ENCODE data around the gene HHIPL1.

Gene HHIPL1

DNA sequence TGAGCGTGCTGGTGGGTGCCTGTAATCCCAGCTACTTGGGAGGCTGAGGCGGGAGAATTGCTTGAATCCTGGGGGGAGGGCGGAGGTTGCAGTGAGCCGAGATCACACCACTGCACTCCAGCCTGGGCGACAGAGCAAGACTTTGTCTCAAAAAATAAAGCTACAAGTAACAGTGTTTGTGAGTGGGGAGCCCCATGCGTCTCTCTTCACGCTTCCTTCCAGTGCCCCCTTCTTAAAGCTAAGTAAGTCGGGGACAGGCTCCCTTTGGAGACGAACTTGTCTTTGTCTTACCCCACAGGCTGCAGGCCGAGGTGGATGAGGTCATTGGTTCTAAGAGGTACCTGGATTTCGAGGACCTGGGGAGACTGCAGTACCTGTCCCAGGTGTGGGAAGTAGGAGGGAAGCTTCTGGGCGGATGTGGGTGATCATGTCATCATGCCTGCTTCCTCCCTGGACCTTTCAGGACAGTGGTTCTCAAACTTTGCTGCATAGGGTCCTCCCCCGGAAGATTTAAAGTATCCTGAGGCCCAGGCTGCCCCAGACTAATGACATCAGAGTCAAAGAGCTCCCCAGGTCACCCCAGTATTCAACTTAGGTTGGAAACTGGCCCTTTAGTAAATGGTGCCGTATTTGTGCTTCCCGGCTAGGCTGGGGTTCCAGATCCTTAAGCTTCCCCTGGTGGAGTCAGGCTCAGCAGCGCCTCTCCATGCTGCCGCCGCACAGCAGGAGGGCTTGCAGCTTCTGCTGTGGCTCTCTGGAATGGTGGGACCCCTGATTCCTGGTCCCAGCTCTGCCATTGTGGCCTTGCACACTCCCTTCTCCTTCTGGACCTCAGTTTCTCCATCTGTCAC lies 76.2 kb downstream of the HHIPL1 start:
- Histone ChIP-seq H2AFZ (ENCODE audit: low read depth, low read length) (no peak overlapping the region), H3K27me3 (ENCODE audit: insufficient read depth, low read length) (no peaks in the 10 kb centered on the region), H3K9me3 (ENCODE audit: low read length) (no peaks in the 10 kb centered on the region), H3K4me3 (ENCODE audit: low read length) (no peak overlapping the region), H3K36me3 (ENCODE audit: insufficient read depth, low read length) (no peaks in the 10 kb centered on the region), H3K4me1 (ENCODE audit: insufficient read depth, low read length) (no peaks in the 10 kb centered on the region)

DNA sequence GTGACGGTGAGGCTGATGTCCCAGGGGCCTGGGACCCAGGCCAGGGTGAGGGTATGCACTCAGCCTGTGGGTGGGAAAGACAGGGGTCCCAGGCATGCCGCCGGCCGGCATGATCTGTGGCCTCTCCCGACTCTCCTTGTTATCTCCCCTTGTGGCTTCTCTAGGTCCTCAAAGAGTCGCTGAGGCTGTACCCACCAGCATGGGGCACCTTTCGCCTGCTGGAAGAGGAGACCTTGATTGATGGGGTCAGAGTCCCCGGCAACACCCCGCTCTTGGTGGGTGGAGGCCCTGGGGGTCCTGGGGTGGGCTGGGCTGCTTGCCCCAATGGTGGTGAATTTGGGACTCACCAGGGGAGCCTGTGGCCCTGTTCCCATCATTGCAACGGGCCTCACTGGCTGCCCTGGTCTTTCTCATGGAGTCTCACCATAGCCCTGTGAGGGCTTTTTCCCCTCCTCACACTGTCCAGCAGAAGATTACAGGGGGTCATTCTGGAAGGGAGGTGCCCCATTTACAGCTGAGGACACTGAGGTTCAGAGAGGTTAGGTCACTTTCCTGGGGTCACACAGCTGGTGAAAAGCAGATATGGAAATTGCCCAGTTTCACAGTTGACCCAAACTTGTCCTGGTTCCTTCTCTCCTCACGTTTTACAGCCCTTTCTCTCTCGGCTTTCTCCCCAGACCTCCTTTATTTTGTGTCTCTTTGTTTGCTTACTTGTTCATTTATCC lies 77.0 kb downstream of the HHIPL1 start:
- no peaks in the 10 kb centered on the region for H3K27me3 ChIP-seq (ENCODE audit: insufficient read depth, low read length)
- no peaks in the 10 kb centered on the region for H3K36me3 ChIP-seq (ENCODE audit: insufficient read depth, low read length)
- H3K4me3 ChIP-seq (ENCODE audit: low read length), result no peak overlapping the region
- H2AFZ ChIP-seq (ENCODE audit: low read depth, low read length), result no peak overlapping the region
- no peaks in the 10 kb centered on the region for H3K4me1 ChIP-seq (ENCODE audit: insufficient read depth, low read length)
- no peaks in the 10 kb centered on the region for H3K9me3 ChIP-seq (ENCODE audit: low read length)

DNA sequence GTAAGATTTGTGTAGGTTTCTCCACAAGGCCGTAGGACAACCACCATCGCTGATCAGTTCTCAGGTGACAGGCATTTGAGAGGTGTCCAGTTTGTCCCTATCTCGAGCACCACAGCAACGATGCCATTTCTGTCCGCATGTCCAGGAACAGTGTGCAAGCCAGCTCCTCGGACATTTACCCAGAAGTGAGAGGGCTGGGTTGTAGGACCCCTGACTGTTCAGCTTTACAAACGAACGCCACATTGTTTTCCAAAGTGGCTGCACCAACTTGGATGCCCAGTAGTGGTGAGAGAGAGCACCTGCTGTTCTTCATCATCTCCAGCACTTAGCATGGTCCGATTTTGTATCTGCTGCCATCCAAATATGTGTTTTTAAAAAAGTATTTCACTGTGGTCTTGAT lies 77.8 kb downstream of the HHIPL1 start:
- Histone ChIP-seq H2AFZ (ENCODE audit: low read depth, low read length) (no peak overlapping the region), H3K4me1 (ENCODE audit: insufficient read depth, low read length) (no peaks in the 10 kb centered on the region), H3K4me3 (ENCODE audit: low read length) (no peak overlapping the region), H3K27me3 (ENCODE audit: insufficient read depth, low read length) (no peaks in the 10 kb centered on the region), H3K9me3 (ENCODE audit: low read length) (no peaks in the 10 kb centered on the region), H3K36me3 (ENCODE audit: insufficient read depth, low read length) (no peaks in the 10 kb centered on the region)

DNA sequence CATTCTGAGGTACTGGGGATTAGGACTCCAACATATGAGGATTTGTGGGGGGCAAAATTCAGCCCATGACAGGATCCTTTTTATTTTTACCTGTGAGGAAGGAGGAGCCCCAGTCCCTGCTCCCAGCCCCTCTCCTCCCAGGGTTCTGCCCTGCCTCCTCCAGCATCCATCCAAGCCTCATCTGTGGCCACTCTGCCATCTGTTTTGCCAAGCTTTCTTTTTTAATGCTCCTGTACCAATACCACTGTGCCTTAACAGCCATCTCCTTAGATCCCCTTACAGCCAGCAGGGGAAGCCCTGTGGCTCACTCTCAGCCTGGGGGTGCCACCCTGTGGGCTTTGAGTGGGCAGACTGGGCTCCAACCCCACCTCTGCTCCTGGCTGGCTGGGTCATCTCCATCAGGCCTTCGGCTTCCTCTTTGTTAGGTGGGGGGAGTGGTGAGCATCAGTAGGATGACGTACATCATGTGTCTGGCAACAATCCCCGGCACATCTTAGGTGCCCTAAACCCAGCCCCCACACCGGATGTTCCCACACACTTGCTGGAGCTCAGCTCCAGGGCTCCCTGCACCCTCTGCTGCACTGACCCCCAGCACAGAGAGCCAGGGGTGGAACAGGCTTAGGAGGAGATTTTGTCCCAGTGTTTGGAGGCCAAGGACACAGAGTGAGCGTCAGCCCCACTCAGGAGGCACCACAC lies 79.4 kb downstream of the HHIPL1 start:
- Histone ChIP-seq H2AFZ (ENCODE audit: low read depth, low read length) (no peak overlapping the region), H3K4me1 (ENCODE audit: insufficient read depth, low read length) (no peaks in the 10 kb centered on the region), H3K36me3 (ENCODE audit: insufficient read depth, low read length) (no peaks in the 10 kb centered on the region), H3K9me3 (ENCODE audit: low read length) (no peaks in the 10 kb centered on the region), H3K27me3 (ENCODE audit: insufficient read depth, low read length) (no peaks in the 10 kb centered on the region), H3K4me3 (ENCODE audit: low read length) (no peak overlapping the region)

DNA sequence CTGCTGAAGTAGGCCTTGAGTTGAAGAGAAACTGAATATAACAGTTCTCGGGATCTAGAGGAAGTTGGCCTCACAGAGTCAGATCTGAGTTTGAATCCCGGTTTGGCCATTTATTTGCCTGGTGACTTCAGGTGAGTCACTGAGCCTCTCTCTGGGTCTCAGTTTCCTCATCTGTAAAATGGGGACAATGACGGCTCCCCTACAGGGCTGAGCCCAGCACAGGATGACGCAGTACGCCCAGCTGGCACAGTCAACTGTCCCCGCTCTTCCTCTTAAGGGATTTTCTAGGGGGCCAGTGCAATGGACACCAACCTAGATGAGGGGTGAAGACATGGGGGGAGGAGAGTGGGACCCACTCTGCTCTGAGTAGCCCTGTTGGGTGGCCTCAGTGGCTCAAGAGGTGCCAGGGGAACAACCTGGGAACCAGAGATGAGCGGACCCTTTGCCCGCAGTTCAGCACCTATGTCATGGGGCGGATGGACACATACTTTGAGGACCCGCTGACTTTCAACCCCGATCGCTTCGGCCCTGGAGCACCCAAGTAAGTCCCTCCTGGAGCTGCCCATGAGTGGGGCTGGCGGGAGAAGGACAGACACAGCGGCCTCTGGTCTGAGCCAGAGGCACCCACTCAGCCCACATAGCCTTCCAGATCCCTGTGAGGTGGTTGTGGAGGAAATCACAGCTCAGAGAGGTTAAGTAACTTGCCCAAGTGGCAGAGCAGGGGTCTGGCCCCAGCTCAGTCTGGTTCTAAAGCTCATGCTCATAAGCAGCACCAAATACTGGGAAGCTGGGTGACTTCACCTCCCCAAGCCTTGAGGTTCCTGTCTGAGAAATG lies 80.2 kb downstream of the HHIPL1 start:
- Histone ChIP-seq H2AFZ (ENCODE audit: low read depth, low read length) (no peak overlapping the region), H3K27me3 (ENCODE audit: insufficient read depth, low read length) (no peaks in the 10 kb centered on the region), H3K9me3 (ENCODE audit: low read length) (no peaks in the 10 kb centered on the region), H3K4me3 (ENCODE audit: low read length) (no peak overlapping the region), H3K36me3 (ENCODE audit: insufficient read depth, low read length) (no peaks in the 10 kb centered on the region), H3K4me1 (ENCODE audit: insufficient read depth, low read length) (no peaks in the 10 kb centered on the region)

DNA sequence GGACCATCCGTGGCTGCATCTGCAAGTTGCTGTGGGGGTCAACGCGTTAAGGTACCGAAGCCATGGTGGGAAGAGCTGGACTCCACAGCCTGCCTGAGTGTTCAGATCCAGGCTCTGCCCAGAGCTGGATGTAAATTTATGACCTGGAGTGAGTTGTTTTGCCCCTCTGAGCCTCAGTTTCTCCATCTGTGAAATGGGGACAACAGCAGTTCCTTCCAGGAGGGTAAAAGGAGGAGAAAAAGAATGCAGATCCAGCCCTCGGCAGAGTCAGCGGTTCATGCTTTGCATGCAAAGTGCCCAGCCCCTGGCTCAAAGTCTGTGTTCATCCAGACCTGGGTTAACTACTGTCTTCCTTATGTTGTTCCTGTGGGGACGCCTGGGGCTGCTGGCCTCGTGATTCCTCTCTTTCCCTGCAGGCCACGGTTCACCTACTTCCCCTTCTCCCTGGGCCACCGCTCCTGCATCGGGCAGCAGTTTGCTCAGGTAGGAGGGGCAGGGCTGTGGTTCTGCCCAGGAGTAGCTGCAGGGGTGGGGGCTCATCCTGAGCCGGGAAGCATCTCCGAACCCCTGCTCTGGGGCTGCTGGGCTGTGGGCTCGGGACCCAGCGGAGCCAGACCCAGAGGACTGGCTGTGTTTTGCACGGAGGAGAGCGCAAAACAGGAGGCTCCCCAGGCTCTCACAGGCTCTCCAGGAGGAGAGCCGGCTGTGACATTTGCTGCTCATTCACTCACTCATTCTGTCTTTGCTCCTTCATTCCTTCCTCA lies 81.0 kb downstream of the HHIPL1 start:
- no peaks in the 10 kb centered on the region for H3K9me3 ChIP-seq (ENCODE audit: low read length)
- H3K27me3 ChIP-seq (ENCODE audit: insufficient read depth, low read length), result no peaks in the 10 kb centered on the region
- no peak overlapping the region for H2AFZ ChIP-seq (ENCODE audit: low read depth, low read length)
- peaks cover 7% of the 10 kb centered on the region for H3K4me1 ChIP-seq (ENCODE audit: insufficient read depth, low read length)
- H3K4me3 ChIP-seq (ENCODE audit: low read length), result no peak overlapping the region
- H3K36me3 ChIP-seq (ENCODE audit: insufficient read depth, low read length), result no peaks in the 10 kb centered on the region

DNA sequence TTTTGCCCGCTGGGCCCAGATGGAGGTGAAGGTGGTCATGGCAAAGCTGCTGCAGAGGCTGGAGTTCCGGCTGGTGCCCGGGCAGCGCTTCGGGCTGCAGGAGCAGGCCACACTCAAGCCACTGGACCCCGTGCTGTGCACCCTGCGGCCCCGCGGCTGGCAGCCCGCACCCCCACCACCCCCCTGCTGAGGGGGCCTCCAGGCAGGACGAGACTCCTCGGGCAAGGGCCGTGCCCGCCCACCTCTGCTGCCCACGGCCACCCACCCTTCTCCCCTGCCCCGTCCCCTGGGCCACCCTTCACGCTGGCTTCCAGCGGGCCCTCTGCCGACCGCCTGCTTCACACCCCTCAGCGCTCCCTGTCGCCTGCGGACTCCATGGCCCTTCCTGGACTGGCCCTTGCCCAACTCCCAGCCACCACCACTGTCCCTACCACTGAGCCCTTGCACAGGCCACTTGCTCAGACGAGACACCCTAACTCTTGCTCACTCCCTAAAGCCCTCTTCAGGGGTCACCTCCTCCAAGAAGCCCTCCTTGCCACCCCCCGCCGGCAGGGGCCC lies 81.7 kb downstream of the HHIPL1 start:
- Histone ChIP-seq H2AFZ (ENCODE audit: low read depth, low read length) (no peak overlapping the region), H3K4me1 (ENCODE audit: insufficient read depth, low read length) (peaks cover 8% of the 10 kb centered on the region), H3K9me3 (ENCODE audit: low read length) (no peaks in the 10 kb centered on the region), H3K27me3 (ENCODE audit: insufficient read depth, low read length) (no peaks in the 10 kb centered on the region), H3K36me3 (ENCODE audit: insufficient read depth, low read length) (no peaks in the 10 kb centered on the region), H3K4me3 (ENCODE audit: low read length) (no peak overlapping the region)

DNA sequence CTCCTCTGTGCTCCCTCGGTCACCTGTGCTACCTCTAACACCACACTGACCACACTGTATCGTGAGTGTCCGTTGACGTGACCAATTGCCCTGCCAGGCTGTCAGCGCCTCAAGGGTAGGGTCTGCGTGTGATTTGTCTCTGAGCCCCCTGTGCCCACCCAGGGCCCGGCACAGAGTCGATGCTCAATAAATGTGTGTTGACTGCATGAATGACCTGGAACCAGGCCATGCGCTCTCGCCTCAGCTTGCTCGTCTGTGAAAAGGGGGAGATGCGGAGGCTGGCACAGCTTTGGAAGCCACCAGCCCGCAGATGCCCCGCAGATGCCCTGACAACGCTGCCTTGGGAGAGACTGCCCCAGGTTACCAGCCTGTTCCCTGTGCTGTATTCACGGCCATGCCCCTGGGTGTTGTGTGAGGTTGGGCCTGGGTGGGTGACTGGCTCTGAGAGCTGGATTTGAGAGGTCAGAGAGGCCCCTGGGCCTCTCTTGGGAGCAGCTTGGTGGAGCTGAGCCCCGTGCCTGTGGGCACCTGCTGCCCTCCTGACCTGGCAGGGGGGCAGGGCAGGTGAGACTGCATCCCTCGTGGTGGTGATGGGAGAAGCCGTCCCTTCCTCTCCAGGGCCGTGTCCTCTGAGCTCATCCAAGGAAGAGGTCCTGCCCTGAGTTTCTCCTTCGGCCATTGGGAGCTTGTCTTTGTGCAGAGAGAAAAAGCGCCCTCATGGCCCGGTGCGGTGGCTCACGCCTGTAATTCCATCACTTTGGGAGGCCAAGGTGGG lies 82.4 kb downstream of the HHIPL1 start:
- no peaks in the 10 kb centered on the region for H3K36me3 ChIP-seq (ENCODE audit: insufficient read depth, low read length)
- no peak overlapping the region for H3K4me3 ChIP-seq (ENCODE audit: low read length)

DNA sequence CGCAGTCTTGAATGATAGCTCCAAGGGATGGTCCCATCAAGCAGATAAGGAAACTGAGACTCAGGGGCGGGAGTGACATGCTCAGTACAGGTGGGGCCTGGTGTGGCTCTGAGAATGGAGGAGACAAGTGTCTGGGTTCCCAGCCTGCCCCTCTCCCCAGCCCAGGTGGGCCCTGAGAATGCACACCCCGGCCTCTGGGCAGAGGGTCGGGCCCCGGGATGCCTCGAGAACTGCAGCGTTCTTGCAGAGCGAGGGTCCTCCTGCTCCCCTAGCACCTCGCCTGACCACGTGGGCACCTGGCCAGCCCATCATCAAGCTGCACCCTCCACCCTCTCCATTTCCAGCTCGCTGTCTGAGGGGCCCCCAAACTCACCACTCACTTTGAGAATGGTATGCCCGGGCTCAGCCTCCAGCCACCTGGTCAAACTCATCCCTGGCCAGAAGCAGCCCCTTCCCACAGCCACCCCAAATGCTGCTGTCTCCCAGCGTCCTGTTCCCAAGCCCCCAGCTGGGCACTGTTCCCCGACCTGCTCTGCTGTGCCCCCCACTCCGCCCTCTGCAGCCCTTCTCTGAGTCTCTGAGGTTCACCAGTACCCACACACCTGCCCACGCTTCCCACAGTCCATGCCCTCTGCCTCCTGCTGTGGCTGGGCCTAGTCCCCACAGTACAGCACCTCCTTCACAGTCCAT lies 83.4 kb downstream of the HHIPL1 start:
- no peak overlapping the region for H3K4me3 ChIP-seq (ENCODE audit: low read length)
- H2AFZ ChIP-seq (ENCODE audit: low read depth, low read length), result no peak overlapping the region
- H3K36me3 ChIP-seq (ENCODE audit: insufficient read depth, low read length), result no peaks in the 10 kb centered on the region
- H3K4me1 ChIP-seq (ENCODE audit: insufficient read depth, low read length), result peaks cover 8% of the 10 kb centered on the region
- no peaks in the 10 kb centered on the region for H3K9me3 ChIP-seq (ENCODE audit: low read length)
- H3K27me3 ChIP-seq (ENCODE audit: insufficient read depth, low read length), result no peaks in the 10 kb centered on the region

More for the DNA sequence above, 82.4 kb downstream of the HHIPL1 start:
- Histone ChIP-seq H2AFZ (ENCODE audit: low read depth, low read length) (no peak overlapping the region), H3K27me3 (ENCODE audit: insufficient read depth, low read length) (no peaks in the 10 kb centered on the region), H3K4me1 (ENCODE audit: insufficient read depth, low read length) (peaks cover 8% of the 10 kb centered on the region), H3K9me3 (ENCODE audit: low read length) (no peaks in the 10 kb centered on the region)

DNA sequence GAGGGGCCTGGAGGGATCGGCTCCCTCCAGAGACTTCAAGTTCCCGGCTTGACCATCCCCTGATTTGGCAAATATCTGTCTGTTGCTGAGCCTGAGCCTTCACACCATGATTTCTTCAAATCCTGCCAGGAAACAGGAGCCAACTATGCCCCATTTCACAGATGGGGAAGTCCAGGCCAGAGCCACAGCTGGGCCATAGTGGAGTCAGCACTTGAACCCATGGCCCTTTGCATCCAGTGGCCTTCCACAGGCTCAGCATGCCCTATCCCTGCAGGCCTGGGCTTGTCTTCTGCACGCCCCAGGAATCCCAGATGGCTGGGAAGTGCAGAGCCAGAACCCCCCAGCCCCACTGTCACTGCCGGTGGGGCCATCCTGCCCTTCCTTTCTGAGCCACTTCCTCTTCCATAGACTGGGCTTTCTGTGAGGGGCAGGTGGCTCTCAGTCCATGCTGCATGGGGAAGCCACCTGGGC lies 84.1 kb downstream of the HHIPL1 start:
- Histone ChIP-seq H2AFZ (ENCODE audit: low read depth, low read length) (no peak overlapping the region), H3K4me3 (ENCODE audit: low read length) (no peak overlapping the region), H3K36me3 (ENCODE audit: insufficient read depth, low read length) (no peaks in the 10 kb centered on the region), H3K27me3 (ENCODE audit: insufficient read depth, low read length) (no peaks in the 10 kb centered on the region), H3K4me1 (ENCODE audit: insufficient read depth, low read length) (peaks cover 8% of the 10 kb centered on the region), H3K9me3 (ENCODE audit: low read length) (no peaks in the 10 kb centered on the region)

Measured in neuron (in vitro differentiated cells).